Measurements from ENCODE around the gene NTSR2. TPM values are rescaled to one million over a fixed set of nuclear protein-coding genes. Genes with fewer than 3 reads are reported as not detected.

NTSR2 gene
- total RNA-seq, 1 donor from 2014 or later: not detected

- no peaks in the 10 kb centered on the region for H3K9me3 Mint-ChIP-seq
- H3K4me3 Mint-ChIP-seq (ENCODE audit: low read depth): no peak overlapping the region
- DNase-seq (ENCODE audit: low spot score): no peak
- intact Hi-C loops (cut with micrococcal nuclease): no loop called here
- no peaks in the 10 kb centered on the region for H3K36me3 Mint-ChIP-seq (ENCODE audit: low read depth)
- H3K27ac Mint-ChIP-seq: no peak overlapping the region
- no peaks in the 10 kb centered on the region for H3K4me1 Mint-ChIP-seq (ENCODE audit: low read depth)
- peaks cover 31% of the 10 kb centered on the region for H3K27me3 Mint-ChIP-seq (ENCODE audit: low read depth)
These were observed 40.2 kb upstream of the NTSR2 start for GRCh38 chr2:11710210-11710609.

GRCh38 chr2:11709293-11709692 lies 39.3 kb upstream of the NTSR2 start:
- Mint-ChIP-seq H3K9me3 (no peaks in the 10 kb centered on the region), H3K4me1 (ENCODE audit: low read depth) (no peaks in the 10 kb centered on the region)
- intact Hi-C loops (cut with micrococcal nuclease): no loop called here

GRCh38 chr2:11708106-11708505 lies 38.1 kb upstream of the NTSR2 start:
- H3K4me1 Mint-ChIP-seq (ENCODE audit: low read depth): no peaks in the 10 kb centered on the region
- intact Hi-C loops (cut with micrococcal nuclease): no loop called here
- no peak for DNase-seq (ENCODE audit: low spot score)
- peaks cover 31% of the 10 kb centered on the region for H3K27me3 Mint-ChIP-seq (ENCODE audit: low read depth)
- no peak overlapping the region for H3K27ac Mint-ChIP-seq
- H3K9me3 Mint-ChIP-seq: no peaks in the 10 kb centered on the region
- no peak overlapping the region for H3K4me3 Mint-ChIP-seq (ENCODE audit: low read depth)
- no peaks in the 10 kb centered on the region for H3K36me3 Mint-ChIP-seq (ENCODE audit: low read depth)

More at GRCh38 chr2:11709293-11709692, 39.3 kb upstream of the NTSR2 start:
- Mint-ChIP-seq H3K36me3 (ENCODE audit: low read depth) (no peaks in the 10 kb centered on the region), H3K27me3 (ENCODE audit: low read depth) (peaks cover 31% of the 10 kb centered on the region), H3K27ac (no peak overlapping the region), H3K4me3 (ENCODE audit: low read depth) (no peak overlapping the region)
- no peak for DNase-seq (ENCODE audit: low spot score)

- no peak overlapping the region for H3K27ac Mint-ChIP-seq
- no peaks in the 10 kb centered on the region for H3K4me1 Mint-ChIP-seq (ENCODE audit: low read depth)
- no peak for DNase-seq (ENCODE audit: low spot score)
- peaks cover 23% of the 10 kb centered on the region for H3K27me3 Mint-ChIP-seq (ENCODE audit: low read depth)
- H3K36me3 Mint-ChIP-seq (ENCODE audit: low read depth): no peaks in the 10 kb centered on the region
- H3K4me3 Mint-ChIP-seq (ENCODE audit: low read depth): no peak overlapping the region
- intact Hi-C loops (cut with micrococcal nuclease): no loop called here
- no peaks in the 10 kb centered on the region for H3K9me3 Mint-ChIP-seq
These were observed 35.7 kb upstream of the NTSR2 start for GRCh38 chr2:11705711-11706110.

- H3K27ac Mint-ChIP-seq: no peak overlapping the region
- H3K4me3 Mint-ChIP-seq (ENCODE audit: low read depth): no peak overlapping the region
- no peak for DNase-seq (ENCODE audit: low spot score)
- no peaks in the 10 kb centered on the region for H3K4me1 Mint-ChIP-seq (ENCODE audit: low read depth)
- no peaks in the 10 kb centered on the region for H3K36me3 Mint-ChIP-seq (ENCODE audit: low read depth)
- peaks cover 21% of the 10 kb centered on the region for H3K27me3 Mint-ChIP-seq (ENCODE audit: low read depth)
- intact Hi-C loops (cut with micrococcal nuclease): no loop called here
- no peaks in the 10 kb centered on the region for H3K9me3 Mint-ChIP-seq
These were observed 35.1 kb upstream of the NTSR2 start for GRCh38 chr2:11705063-11705462.

- Mint-ChIP-seq H3K4me1 (ENCODE audit: low read depth) (no peaks in the 10 kb centered on the region), H3K27me3 (ENCODE audit: low read depth) (peaks cover 15% of the 10 kb centered on the region), H3K27ac (no peak overlapping the region), H3K9me3 (no peaks in the 10 kb centered on the region), H3K36me3 (ENCODE audit: low read depth) (no peaks in the 10 kb centered on the region), H3K4me3 (ENCODE audit: low read depth) (no peak overlapping the region)
- DNase-seq (ENCODE audit: low spot score): no peak
- intact Hi-C loops (cut with micrococcal nuclease): no loop called here
These were observed 33.7 kb upstream of the NTSR2 start for GRCh38 chr2:11703700-11704099.

GRCh38 chr2:11702946-11703345 lies 33.0 kb upstream of the NTSR2 start:
- Mint-ChIP-seq H3K27me3 (ENCODE audit: low read depth) (peaks cover 15% of the 10 kb centered on the region), H3K27ac (no peak overlapping the region), H3K4me3 (ENCODE audit: low read depth) (no peak overlapping the region)

GRCh38 chr2:11701751-11702301 lies 31.8 kb upstream of the NTSR2 start:
- Mint-ChIP-seq H3K27me3 (ENCODE audit: low read depth) (peaks cover 8% of the 10 kb centered on the region), H3K4me1 (ENCODE audit: low read depth) (no peaks in the 10 kb centered on the region), H3K36me3 (ENCODE audit: low read depth) (no peaks in the 10 kb centered on the region), H3K4me3 (ENCODE audit: low read depth) (no peak overlapping the region), H3K9me3 (no peaks in the 10 kb centered on the region), H3K27ac (no peak overlapping the region)
- no peak for DNase-seq (ENCODE audit: low spot score)
- intact Hi-C loops (cut with micrococcal nuclease): no loop called here

More at GRCh38 chr2:11702946-11703345, 33.0 kb upstream of the NTSR2 start:
- Mint-ChIP-seq H3K9me3 (no peaks in the 10 kb centered on the region), H3K36me3 (ENCODE audit: low read depth) (no peaks in the 10 kb centered on the region), H3K4me1 (ENCODE audit: low read depth) (no peaks in the 10 kb centered on the region)
- no peak for DNase-seq (ENCODE audit: low spot score)
- intact Hi-C loops (cut with micrococcal nuclease): no loop called here

- Mint-ChIP-seq H3K36me3 (ENCODE audit: low read depth) (no peaks in the 10 kb centered on the region), H3K27me3 (ENCODE audit: low read depth) (peaks cover 7% of the 10 kb centered on the region), H3K4me3 (ENCODE audit: low read depth) (no peak overlapping the region), H3K4me1 (ENCODE audit: low read depth) (no peaks in the 10 kb centered on the region), H3K27ac (no peak overlapping the region), H3K9me3 (no peaks in the 10 kb centered on the region)
- intact Hi-C loops (cut with micrococcal nuclease): no loop called here
- DNase-seq (ENCODE audit: low spot score): no peak
These were observed 31.2 kb upstream of the NTSR2 start for GRCh38 chr2:11701206-11701605.

- Mint-ChIP-seq H3K9me3 (no peaks in the 10 kb centered on the region), H3K36me3 (ENCODE audit: low read depth) (no peaks in the 10 kb centered on the region), H3K27ac (no peak overlapping the region), H3K27me3 (ENCODE audit: low read depth) (peaks cover 6% of the 10 kb centered on the region), H3K4me3 (ENCODE audit: low read depth) (no peak overlapping the region), H3K4me1 (ENCODE audit: low read depth) (no peaks in the 10 kb centered on the region)
- no peak for DNase-seq (ENCODE audit: low spot score)
- intact Hi-C loops (cut with micrococcal nuclease): no loop called here
These were observed 30.0 kb upstream of the NTSR2 start for GRCh38 chr2:11699686-11700670.

- no peak for DNase-seq (ENCODE audit: low spot score)
- H3K27ac Mint-ChIP-seq: no peak overlapping the region
- intact Hi-C loops (cut with micrococcal nuclease): no loop called here
These were observed 28.3 kb upstream of the NTSR2 start for GRCh38 chr2:11698009-11698922.

GRCh38 chr2:11697103-11697871 lies 27.3 kb upstream of the NTSR2 start:
- H3K36me3 Mint-ChIP-seq (ENCODE audit: low read depth): no peaks in the 10 kb centered on the region
- peaks cover 6% of the 10 kb centered on the region for H3K27me3 Mint-ChIP-seq (ENCODE audit: low read depth)
- DNase-seq (ENCODE audit: low spot score): no peak
- no peak overlapping the region for H3K4me3 Mint-ChIP-seq (ENCODE audit: low read depth)
- no peak overlapping the region for H3K27ac Mint-ChIP-seq
- H3K4me1 Mint-ChIP-seq (ENCODE audit: low read depth): peaks cover 3% of the 10 kb centered on the region
- no peaks in the 10 kb centered on the region for H3K9me3 Mint-ChIP-seq
- intact Hi-C loops (cut with micrococcal nuclease): no loop called here

More at GRCh38 chr2:11698009-11698922, 28.3 kb upstream of the NTSR2 start:
- Mint-ChIP-seq H3K27me3 (ENCODE audit: low read depth) (peaks cover 6% of the 10 kb centered on the region), H3K9me3 (no peaks in the 10 kb centered on the region), H3K4me1 (ENCODE audit: low read depth) (no peaks in the 10 kb centered on the region), H3K36me3 (ENCODE audit: low read depth) (no peaks in the 10 kb centered on the region), H3K4me3 (ENCODE audit: low read depth) (no peak overlapping the region)
